Naive thymus-derived CD4-positive, alpha-beta T cell (primary cell): ENCODE results near the gene SPACA7. TPM values are rescaled to one million over a fixed set of nuclear protein-coding genes. Genes with fewer than 3 reads are reported as not detected.

Experiments
- ATAC-seq: fragments of 150-1000 bp; cut with Tn5 transposase; 2 replicates; pipeline ENCODE4 v1.10.0; 2021; ENCODE audit warnings: mild to moderate bottlenecking, moderate library complexity
- CTCF ChIA-PET: fragments of 350-600 bp; sonication (Branson Sonifier 250); formaldehyde crosslinking; loops from one replicate; lab custom pipeline; 2021; ENCODE audit warnings: antibody characterized with exemption; lab: Charles Lee
- POLR2A ChIA-PET: fragments of 350-600 bp; sonication (Branson Sonifier 250); formaldehyde crosslinking; loops from one replicate; lab custom pipeline; 2021; ENCODE audit warnings: antibody characterized with exemption, inconsistent platforms; lab: Charles Lee
- DNase-seq, 9 donors: peaks; one replicate each; pipeline versions ENCODE4 v3.0.0 to v3.0.0-alpha.2; 2020 to 2022; ENCODE audit warnings: mixed read lengths in 1 of 9
- H3K27ac ChIP-seq: one replicate; pipeline ENCODE4 v1.7.0; 2013; ENCODE audit warnings: mild to moderate bottlenecking, low read depth, low read length, moderate library complexity
- H3K27me3 ChIP-seq, 2 donors: one replicate each; pipeline ENCODE4 v1.7.0; 2013; ENCODE audit warnings: low read length in 2 of 2, mild to moderate bottlenecking in 2 of 2, moderate library complexity in 2 of 2; ENCODE audit not compliant: control insufficient read depth in 2 of 2, insufficient read depth in 2 of 2
- H3K36me3 ChIP-seq, 3 experiments: 1 replicate in 2 of 3; 2 replicates in 1 of 3; pipeline ENCODE4 v1.7.0; 2013; ENCODE audit warnings: low read length in 3 of 3, mild to moderate bottlenecking in 3 of 3, moderate library complexity in 1 of 3; ENCODE audit not compliant: insufficient read depth in 3 of 3, control insufficient read depth in 2 of 3
- H3K4me1 ChIP-seq, 2 donors: one replicate each; pipeline ENCODE4 v1.7.0; 2013; ENCODE audit warnings: low read length in 2 of 2, mild to moderate bottlenecking in 2 of 2, moderate library complexity in 1 of 2; ENCODE audit not compliant: control insufficient read depth in 2 of 2, insufficient read depth in 2 of 2
- H3K4me3 ChIP-seq: 2 replicates; pipeline ENCODE4 v1.7.0; 2013; ENCODE audit warnings: mild to moderate bottlenecking, low read length
- H3K9me3 ChIP-seq, 3 experiments: 1 replicate in 2 of 3; 2 replicates in 1 of 3; pipeline ENCODE4 v1.7.0; 2013; ENCODE audit warnings: low read length in 3 of 3; ENCODE audit not compliant: control insufficient read depth in 2 of 3
- H3K27ac Mint-ChIP-seq, 9 donors: one replicate each; pipeline ENCODE4 v1.8.0; 2020 to 2022; ENCODE audit warnings: mixed read lengths in 9 of 9, mild to moderate bottlenecking in 8 of 9, moderate library complexity in 5 of 9, inconsistent platforms in 2 of 9
- H3K27me3 Mint-ChIP-seq, 5 donors: one replicate each; pipeline ENCODE4 v1.8.0; 2021 to 2022; ENCODE audit warnings: mixed read lengths in 5 of 5, mild to moderate bottlenecking in 1 of 5
- H3K36me3 Mint-ChIP-seq, 5 donors: one replicate each; pipeline ENCODE4 v1.8.0; 2020 to 2022; ENCODE audit warnings: mixed read lengths in 5 of 5, mild to moderate bottlenecking in 3 of 5, inconsistent platforms in 1 of 5
- H3K4me1 Mint-ChIP-seq, 7 donors: one replicate each; pipeline ENCODE4 v1.8.0; 2020 to 2022; ENCODE audit warnings: mixed read lengths in 7 of 7, mild to moderate bottlenecking in 3 of 7, inconsistent platforms in 1 of 7
- H3K4me3 Mint-ChIP-seq, 10 donors: one replicate each; pipeline ENCODE4 v1.8.0; 2020 to 2022; ENCODE audit warnings: mild to moderate bottlenecking in 10 of 10, mixed read lengths in 10 of 10, moderate library complexity in 6 of 10, inconsistent platforms in 2 of 10
- H3K9me3 Mint-ChIP-seq, 11 donors: one replicate each; pipeline ENCODE4 v1.8.0; 2020 to 2022; ENCODE audit warnings: mixed read lengths in 11 of 11, mild to moderate bottlenecking in 4 of 11, inconsistent platforms in 1 of 11, moderate library complexity in 1 of 11
- intact Hi-C, 2 donors: fragments of 100-400 bp; cut with micrococcal nuclease; formaldehyde crosslinking; loops; one replicate each; pipeline ENCODE4 v1.15.1; 2023
- polyA plus RNA-seq, 2 donors: library from polyadenylated mRNA; unstranded; fragments of 300-500 nt; fragmentation: Illumina TruSeq; gene quantifications; one replicate each; pipeline ENCODE4 v1.2.3, GENCODE V29; 2021
- total RNA-seq, 6 experiments: library from RNA in 5 of 6; stranded (reverse) in 5 of 6; gene quantifications; 1 replicate in 5 of 6; 2 replicates in 1 of 6; pipeline ENCODE4 v1.2.3 and lab custom pipeline; 2021 to 2026

SPACA7 gene
- total and polyA plus RNA-seq, 7 experiments from 2014 or later = not detected

DNA sequence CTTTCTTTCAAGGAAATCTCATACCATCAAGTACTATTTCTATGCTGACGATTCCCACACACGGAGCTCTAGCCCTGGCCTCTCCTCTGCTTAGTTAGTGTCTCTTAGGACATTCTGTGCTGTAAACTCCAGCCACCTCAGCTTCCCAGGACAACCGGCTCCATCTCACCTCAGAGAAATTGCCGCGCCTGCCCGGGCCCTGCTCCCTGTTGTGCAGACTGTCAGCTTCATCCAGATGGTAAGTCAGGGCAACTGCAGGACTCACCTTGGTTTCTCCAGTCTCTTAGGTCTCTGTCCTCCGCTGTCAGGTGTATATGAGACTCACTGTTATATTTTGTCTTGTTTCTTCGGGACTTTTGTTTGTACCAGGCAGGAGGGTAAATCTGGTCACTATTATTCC is 98.7 kb downstream of the SPACA7 start:
- POLR2A ChIA-PET = no interaction called here
- Mint-ChIP-seq H3K27ac (no peak overlapping the region), H3K4me3 (no peak overlapping the region), H3K36me3 (peaks cover 0 to 26% (median 11%) of the 10 kb centered on the region in 5 donors), H3K27me3 (peaks cover 0 to 3% (median 0%) of the 10 kb centered on the region in 5 donors), H3K4me1 (no peaks in the 10 kb centered on the region), H3K9me3 (peaks cover 0 to 25% (median 9%) of the 10 kb centered on the region in 11 donors)
- no peak for ATAC-seq
- no peaks in the 10 kb centered on the region for H3K9me3 ChIP-seq
- no peaks in the 10 kb centered on the region for H3K36me3 ChIP-seq
- CTCF ChIA-PET = no interaction called here
- no peak overlapping the region for H3K4me3 ChIP-seq
- no peaks in the 10 kb centered on the region for H3K27me3 ChIP-seq
- intact Hi-C loops = no loop called here
- no peak for DNase-seq
- no peaks in the 10 kb centered on the region for H3K4me1 ChIP-seq
- H3K27ac ChIP-seq = no peak overlapping the region

- Histone ChIP-seq H3K36me3 (no peaks in the 10 kb centered on the region), H3K9me3 (no peaks in the 10 kb centered on the region), H3K4me3 (no peak overlapping the region), H3K4me1 (no peaks in the 10 kb centered on the region), H3K27ac (no peak overlapping the region), H3K27me3 (no peaks in the 10 kb centered on the region)
- Mint-ChIP-seq H3K27ac (no peak overlapping the region), H3K4me1 (no peaks in the 10 kb centered on the region), H3K4me3 (no peak overlapping the region), H3K36me3 (peaks cover 0 to 25% (median 11%) of the 10 kb centered on the region in 5 donors), H3K27me3 (peaks cover 0 to 3% (median 0%) of the 10 kb centered on the region in 5 donors), H3K9me3 (peaks cover 0 to 21% (median 10%) of the 10 kb centered on the region in 11 donors)
- POLR2A ChIA-PET = no interaction called here
- DNase-seq (no peak), ATAC-seq (no peak)
- intact Hi-C loops = no loop called here
- CTCF ChIA-PET = no interaction called here
These were observed 99.7 kb downstream of the SPACA7 start for GRCh38 chr13:112475889-112476288.

DNA sequence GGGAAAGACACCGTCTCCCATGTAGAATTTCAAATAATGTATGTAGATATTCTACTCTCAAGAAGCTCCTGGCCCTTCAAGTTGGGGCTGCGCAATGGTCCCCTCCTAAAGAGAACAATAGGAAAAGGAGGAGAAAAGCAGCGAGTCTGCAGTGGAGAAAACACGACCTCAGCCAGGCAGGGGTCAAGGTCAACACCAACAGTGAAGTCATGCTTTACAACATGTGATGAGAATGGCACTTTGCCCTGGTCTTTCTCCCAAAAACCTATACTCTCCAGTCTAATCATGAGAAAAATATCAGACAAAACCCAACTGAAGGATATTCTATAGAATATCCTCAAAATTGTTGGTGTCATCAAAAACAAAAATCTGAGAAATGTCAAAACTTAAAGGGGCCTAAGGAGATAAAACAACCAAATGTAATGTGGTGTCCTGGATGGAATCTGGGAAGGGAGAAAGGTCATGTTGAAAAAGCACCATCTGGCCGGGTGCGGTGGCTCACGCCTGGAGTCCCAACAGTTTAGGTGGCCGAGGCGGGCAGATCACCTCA is 101.0 kb downstream of the SPACA7 start:
- Mint-ChIP-seq H3K27me3 (peaks cover 0 to 3% (median 0%) of the 10 kb centered on the region in 5 donors), H3K4me1 (no peaks in the 10 kb centered on the region), H3K9me3 (peaks cover 0 to 22% (median 9%) of the 10 kb centered on the region in 11 donors), H3K27ac (no peak overlapping the region), H3K36me3 (peaks cover 0 to 19% (median 4%) of the 10 kb centered on the region in 5 donors), H3K4me3 (no peak overlapping the region)
- POLR2A ChIA-PET = no interaction called here
- ATAC-seq (no peak), DNase-seq (no peak)
- no peak overlapping the region for H3K4me3 ChIP-seq
- no peaks in the 10 kb centered on the region for H3K27me3 ChIP-seq
- intact Hi-C loops = no loop called here
- H3K36me3 ChIP-seq = no peaks in the 10 kb centered on the region
- no peaks in the 10 kb centered on the region for H3K9me3 ChIP-seq
- H3K4me1 ChIP-seq = no peaks in the 10 kb centered on the region
- CTCF ChIA-PET = no interaction called here
- H3K27ac ChIP-seq = no peak overlapping the region

- Histone ChIP-seq H3K9me3 (no peaks in the 10 kb centered on the region), H3K27ac (no peak overlapping the region), H3K27me3 (no peaks in the 10 kb centered on the region), H3K36me3 (no peaks in the 10 kb centered on the region), H3K4me1 (no peaks in the 10 kb centered on the region), H3K4me3 (no peak overlapping the region)
- POLR2A ChIA-PET = no interaction called here
- no peaks in the 10 kb centered on the region for H3K4me1 Mint-ChIP-seq
- H3K9me3 Mint-ChIP-seq = peaks cover 0 to 31% (median 9%) of the 10 kb centered on the region in 11 donors
- H3K4me3 Mint-ChIP-seq = no peak overlapping the region
- peaks cover 0 to 3% (median 0%) of the 10 kb centered on the region in 5 donors for H3K27me3 Mint-ChIP-seq
- no peak for DNase-seq
- no peak overlapping the region for H3K27ac Mint-ChIP-seq
- intact Hi-C loops = no loop called here
- CTCF ChIA-PET = no interaction called here
- no peak for ATAC-seq
- peaks cover 0 to 18% (median 8%) of the 10 kb centered on the region in 5 donors for H3K36me3 Mint-ChIP-seq
These were observed 103.2 kb downstream of the SPACA7 start for GRCh38 chr13:112479389-112479788.

DNA sequence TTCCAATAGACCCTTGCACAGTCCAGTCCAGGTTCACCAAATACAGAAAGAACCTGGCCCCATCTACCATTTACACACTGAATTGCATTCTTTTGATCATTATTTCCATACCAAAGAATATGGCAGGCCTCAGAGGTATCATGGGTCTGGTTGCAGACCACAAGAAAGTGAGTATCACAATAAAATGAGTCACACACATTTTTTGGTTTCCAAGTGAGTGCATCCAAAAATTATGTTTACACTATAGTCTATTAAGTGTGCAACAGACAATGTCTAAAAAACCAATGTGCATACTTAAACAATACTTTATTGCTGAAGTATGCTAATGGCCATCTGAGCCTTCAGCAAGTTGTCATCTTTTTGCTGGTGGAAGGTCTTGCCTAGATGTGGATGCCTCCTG is 105.3 kb downstream of the SPACA7 start:
- Histone ChIP-seq H3K27ac (no peak overlapping the region), H3K27me3 (no peaks in the 10 kb centered on the region), H3K9me3 (no peaks in the 10 kb centered on the region), H3K4me3 (no peak overlapping the region), H3K4me1 (no peaks in the 10 kb centered on the region), H3K36me3 (peaks cover 0 to 5% (median 0%) of the 10 kb centered on the region in 3 experiments)
- POLR2A ChIA-PET = no interaction called here
- no peak for DNase-seq
- Mint-ChIP-seq H3K9me3 (peaks cover 0 to 37% (median 10%) of the 10 kb centered on the region in 11 donors), H3K4me1 (peaks cover 0 to 2% (median 0%) of the 10 kb centered on the region in 7 donors), H3K4me3 (no peak overlapping the region), H3K27me3 (peaks cover 0 to 3% (median 0%) of the 10 kb centered on the region in 5 donors), H3K27ac (no peak overlapping the region), H3K36me3 (peaks cover 0 to 34% (median 24%) of the 10 kb centered on the region in 5 donors)
- CTCF ChIA-PET = no interaction called here
- intact Hi-C loops = no loop called here
- ATAC-seq = no peak

DNA sequence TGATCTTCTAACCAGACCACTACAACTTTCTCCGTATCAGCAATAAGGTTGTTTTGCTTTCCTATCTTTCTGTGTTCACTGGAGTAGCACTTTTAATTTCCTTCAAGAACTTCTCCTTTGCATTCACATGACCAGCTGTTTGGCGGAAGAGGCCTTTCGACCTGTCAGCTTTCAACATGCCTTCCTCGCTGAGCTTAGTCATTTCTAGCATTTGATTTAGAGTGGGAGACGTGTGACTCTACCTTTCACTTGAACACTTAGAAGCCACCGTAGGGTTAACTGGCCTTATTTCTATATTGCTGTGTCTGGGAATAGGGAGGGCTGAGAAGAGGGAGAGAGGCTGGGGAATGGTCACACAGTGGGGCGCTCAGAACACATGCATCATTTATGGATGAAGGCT is 107.1 kb downstream of the SPACA7 start:
- no peak overlapping the region for H3K4me3 ChIP-seq
- H3K27me3 ChIP-seq = no peaks in the 10 kb centered on the region
- POLR2A ChIA-PET = no interaction called here
- Mint-ChIP-seq H3K9me3 (peaks cover 0 to 37% (median 10%) of the 10 kb centered on the region in 11 donors), H3K36me3 (peaks cover 0 to 47% (median 40%) of the 10 kb centered on the region in 5 donors), H3K27ac (no peak overlapping the region), H3K4me1 (peaks cover 0 to 2% (median 0%) of the 10 kb centered on the region in 7 donors), H3K27me3 (no peaks in the 10 kb centered on the region), H3K4me3 (no peak overlapping the region)
- no peak overlapping the region for H3K27ac ChIP-seq
- ATAC-seq (no peak), DNase-seq (no peak)
- H3K4me1 ChIP-seq = no peaks in the 10 kb centered on the region
- intact Hi-C loops = no loop called here
- CTCF ChIA-PET = no interaction called here
- H3K36me3 ChIP-seq = peaks cover 0 to 14% (median 0%) of the 10 kb centered on the region in 3 experiments
- H3K9me3 ChIP-seq = no peaks in the 10 kb centered on the region
